ELF-1 (cell line): ENCODE results near the gene GSN.

Experiments used
- DNase-seq: peaks from one replicate; pipeline ENCODE4 v3.0.0-alpha.2; 2016; ENCODE audit warnings: low read depth, low spot score

GSN gene

GRCh38 chr9:121303456-121304451 is 35.8 kb downstream of the GSN start:
- no peak for DNase-seq

DNA sequence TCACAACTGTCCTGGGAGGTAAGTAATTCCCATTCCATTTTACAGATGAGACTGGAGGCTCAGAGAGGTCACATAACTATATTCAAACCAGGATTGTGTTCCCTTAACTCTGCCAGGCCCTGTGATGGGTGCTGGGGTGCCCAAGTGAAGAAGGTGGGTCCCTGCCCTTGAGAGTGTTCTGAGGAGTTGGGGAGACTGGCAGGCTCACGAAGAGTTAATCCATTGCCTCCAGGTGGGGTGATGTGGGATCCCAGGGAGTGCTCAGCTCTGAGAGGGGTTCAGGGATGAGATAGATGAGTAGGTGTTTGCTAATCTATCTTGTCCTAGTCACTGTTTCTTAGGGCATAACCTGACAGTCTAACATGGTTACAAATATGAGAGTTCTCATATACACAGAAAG is 36.7 kb downstream of the GSN start:
- no peak for DNase-seq

DNA sequence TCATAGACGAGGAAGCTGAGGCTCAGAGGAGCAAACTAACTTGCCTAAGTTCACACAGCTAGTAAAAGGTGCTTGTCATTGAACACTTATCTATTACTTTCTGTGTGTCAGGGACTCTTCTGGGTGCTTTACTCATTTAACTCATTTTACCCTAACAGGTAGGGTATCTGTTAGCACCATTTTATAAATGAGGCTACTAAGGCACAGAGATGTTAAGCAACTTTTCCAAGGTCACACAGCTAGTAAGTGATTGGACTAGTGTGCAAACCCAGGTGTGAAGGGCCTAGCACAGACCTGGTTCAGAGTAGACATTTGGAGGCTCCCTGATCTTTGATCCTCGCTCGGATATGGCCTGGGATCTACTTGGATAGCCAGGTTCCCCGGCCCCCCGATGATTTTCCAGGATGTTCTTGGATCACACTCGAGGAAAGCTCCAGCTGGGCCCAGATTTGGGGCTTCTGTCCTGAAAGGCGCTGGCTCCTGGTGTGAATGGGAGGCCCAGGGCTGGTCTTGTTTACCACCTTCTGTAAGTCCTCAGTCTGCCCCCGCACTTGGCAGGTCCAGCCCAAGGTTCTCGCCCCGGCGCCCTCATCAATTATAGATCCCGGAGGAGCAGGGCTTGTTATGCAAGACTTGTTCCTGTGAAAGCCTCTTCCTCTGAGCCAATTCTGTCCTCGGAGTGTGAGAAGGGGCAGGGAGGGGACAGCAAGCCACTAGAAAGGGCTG is 37.5 kb downstream of the GSN start:
- DNase-seq: no peak

GRCh38 chr9:121307976-121308375 is 40.0 kb downstream of the GSN start:
- DNase-seq: no peak

- no peak for DNase-seq
These were observed 40.8 kb downstream of the GSN start for GRCh38 chr9:121308765-121309164.

DNA sequence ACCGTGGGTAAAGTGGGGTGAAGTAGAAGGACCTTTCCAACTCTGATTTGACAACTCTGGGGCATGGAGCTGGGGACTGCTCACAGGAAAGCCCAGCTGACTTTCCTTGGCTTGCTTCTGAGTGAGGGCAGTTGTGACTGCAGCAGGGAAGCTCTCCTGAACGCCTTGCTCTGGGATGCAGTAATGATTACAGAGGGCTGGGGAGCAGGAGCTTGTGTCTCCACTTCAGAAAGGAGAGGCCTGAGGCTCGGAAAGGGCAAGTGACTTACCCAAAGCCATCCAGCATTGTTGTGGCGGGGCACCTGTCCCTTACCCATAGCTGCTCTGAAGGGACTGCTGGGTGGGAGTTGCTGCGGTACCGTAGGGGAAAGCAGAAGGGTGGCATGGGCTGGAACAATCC is 41.2 kb downstream of the GSN start:
- DNase-seq: no peak

DNA sequence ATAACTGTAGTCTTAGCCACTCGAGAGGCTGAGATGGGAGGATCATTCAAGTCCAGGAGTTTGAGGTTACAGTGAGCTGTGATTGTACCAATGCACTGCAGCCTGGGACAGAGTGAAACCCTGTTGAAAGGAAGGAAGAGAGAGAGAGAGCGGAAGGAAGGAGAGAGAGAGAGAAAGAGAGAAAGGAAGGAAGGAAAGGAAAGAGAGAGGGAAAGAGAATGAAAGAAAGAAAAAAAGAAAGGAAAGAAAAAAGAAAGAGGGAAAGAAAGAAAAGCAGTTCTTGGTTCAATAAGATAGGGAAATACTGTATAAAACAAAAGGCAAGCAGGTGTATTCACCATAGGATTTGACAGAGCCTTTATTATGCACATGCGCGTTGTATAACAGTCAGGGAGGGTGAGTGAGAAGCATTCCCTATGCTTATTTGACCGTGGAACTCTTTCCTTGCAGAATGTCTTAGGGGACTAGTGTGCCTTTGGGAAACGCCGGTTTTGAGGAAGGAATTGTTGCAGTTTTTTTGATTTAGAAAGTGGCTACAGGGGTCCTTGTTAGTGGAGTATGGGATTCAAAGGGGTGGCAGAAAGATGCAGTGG is 42.0 kb downstream of the GSN start:
- no peak for DNase-seq

GRCh38 chr9:121310571-121310970 is 42.6 kb downstream of the GSN start:
- no peak for DNase-seq

DNA sequence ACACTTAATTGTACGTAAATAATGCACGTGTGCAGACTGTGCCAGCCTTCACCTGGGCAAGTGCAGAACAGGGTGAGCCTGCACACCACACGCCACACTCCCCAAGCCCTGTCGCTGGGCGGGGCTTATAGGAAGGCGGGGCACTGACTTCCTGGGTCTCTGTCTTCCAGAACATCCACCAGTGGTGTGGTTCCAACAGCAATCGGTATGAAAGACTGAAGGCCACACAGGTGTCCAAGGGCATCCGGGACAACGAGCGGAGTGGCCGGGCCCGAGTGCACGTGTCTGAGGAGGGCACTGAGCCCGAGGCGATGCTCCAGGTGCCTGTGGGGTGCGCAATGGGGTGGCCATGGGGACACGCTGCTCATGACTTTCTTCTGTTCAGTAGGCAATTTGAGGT is 44.2 kb downstream of the GSN start:
- no peak for DNase-seq

DNA sequence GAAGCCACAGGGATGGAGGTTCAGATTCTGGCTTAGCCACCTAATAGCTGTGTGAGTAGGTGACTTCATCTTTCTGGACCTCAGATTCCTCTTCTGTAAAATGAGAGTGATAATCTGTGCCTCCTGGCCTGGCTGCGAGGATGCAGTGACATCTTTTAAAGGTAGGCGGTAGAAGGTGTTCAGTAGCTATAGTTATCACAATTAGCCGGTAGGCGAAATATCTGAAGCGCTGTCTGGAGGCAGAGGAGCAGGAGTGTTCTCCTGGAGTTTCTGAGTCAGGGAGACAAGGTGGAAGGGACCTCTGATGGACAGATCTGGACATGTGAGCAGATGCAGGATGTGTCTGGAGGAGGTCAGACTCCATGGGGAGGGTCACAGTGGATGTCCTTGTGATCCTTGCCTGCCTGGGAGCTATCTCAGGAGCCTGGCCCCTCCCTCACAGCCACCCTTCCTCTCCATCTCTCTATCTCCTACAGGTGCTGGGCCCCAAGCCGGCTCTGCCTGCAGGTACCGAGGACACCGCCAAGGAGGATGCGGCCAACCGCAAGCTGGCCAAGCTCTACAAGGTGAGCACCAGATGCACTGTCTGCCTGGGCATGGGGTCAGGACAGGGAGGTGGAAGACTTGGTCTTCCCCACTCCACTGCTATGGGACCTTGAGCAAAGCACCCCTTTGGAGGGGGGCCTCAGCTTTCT is 45.6 kb downstream of the GSN start:
- DNase-seq: no peak

GRCh38 chr9:121316378-121316777 is 48.4 kb downstream of the GSN start:
- no peak for DNase-seq

- DNase-seq: no peak
These were observed 49.0 kb downstream of the GSN start for GRCh38 chr9:121316852-121317373.

- DNase-seq: no peak
These were observed 50.0 kb downstream of the GSN start for GRCh38 chr9:121317737-121318630.

DNA sequence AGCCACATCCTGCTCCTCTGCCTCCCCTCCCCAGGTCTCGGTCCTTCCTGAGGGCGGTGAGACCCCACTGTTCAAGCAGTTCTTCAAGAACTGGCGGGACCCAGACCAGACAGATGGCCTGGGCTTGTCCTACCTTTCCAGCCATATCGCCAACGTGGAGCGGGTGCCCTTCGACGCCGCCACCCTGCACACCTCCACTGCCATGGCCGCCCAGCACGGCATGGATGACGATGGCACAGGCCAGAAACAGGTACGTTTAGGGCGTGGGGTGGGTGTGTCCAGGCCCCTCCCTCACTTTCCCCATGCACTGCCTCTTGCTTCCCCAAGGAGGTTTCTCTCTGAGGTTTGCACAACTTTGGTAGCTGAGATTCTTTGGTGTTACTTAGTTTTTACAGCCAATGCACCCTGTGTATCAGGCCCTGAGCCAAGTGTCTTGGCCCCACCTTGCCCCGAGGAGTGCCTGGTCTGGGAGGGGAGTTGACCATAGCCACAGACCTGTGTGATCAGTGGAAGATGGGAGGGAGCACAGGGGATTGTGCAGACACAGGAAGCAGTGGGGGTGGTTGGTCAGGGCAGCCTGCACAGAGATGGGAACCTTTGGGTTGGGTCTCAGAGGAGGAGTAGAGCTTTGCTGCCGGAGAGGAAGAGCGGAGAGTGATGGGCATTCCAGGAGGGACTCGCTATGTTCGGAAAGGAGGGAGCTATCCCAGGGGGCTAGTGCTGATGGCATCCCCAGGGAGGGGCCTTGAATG is 50.8 kb downstream of the GSN start:
- no peak for DNase-seq

DNA sequence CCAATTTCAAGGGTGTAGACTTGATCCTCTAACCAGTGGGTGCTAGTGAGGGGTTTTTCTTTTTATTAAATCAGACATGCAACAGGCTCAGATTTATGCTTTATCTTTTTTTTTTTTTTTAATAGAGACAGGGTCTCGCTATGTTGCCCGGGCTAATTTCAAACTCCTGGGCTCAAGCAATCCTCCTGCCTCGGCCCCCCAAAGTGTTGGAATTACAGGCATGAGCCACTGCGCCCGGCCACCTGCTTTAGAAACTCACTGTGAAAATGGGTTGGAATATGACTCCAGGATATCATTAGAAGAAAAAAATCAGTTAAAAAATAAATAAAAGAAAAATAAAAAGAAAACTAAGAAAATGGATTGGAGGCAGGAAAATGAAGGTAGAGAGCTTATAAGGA is 51.4 kb downstream of the GSN start:
- no peak for DNase-seq

DNA sequence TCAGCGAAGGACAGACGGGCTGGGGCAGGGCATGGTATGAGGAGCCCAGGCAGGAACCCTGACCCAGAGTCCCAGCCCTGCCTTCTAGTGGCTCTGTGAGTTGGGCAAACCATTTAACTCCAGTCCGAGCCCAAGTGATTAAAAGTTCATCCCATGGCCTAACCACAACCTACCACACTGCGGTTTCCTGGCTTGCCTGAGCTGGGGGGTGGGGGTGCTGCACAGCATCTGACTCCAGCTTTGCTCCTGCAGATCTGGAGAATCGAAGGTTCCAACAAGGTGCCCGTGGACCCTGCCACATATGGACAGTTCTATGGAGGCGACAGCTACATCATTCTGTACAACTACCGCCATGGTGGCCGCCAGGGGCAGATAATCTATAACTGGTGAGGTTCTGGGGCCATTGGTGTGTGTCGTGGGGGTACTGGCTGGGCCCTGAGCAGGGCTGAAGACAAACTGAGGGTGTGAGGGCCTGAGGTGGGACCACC is 53.1 kb downstream of the GSN start:
- no peak for DNase-seq

- DNase-seq: no peak
These were observed 54.2 kb downstream of the GSN start for GRCh38 chr9:121322037-121322736.

DNA sequence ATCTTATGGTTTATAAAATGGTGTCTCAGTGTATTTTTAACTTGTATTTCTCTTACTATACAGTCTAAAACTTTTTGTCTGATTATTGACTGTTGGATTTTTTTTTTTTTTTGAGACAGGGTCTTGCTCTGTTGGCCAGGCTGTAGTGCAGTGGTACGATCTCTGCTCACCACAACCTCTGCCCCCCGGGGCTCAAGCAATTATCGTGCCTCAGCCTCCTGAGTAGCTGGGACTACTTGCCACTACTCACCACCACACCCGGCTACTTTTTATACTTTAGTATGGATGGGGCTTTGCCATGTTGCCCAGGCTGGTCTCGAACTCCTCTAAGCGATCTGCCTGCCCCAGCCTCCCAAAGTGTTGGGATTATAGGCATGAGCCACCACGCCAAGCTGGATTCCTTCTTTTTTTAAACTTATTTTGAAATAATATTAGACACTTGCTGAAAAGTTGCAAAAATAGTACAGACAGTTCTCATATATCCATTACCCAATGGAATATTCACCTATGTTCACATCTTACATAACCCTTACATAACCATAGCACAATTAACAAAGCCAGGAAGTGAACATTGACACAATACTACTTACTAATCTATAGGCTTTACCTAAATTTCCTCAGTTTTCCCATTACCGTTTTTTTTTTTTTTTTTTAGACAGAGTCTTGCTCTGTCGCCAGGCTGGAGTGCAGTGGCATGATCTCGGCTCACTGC is 54.9 kb downstream of the GSN start:
- no peak for DNase-seq
